GM18526 (cell line): ENCODE measurements around the gene TXLNB.

Source experiments
- POLR2A ChIP-seq: IDR thresholded peaks from 3 replicates; pipeline ENCODE4 v1.6.1; 2011; ENCODE audit not compliant: insufficient read length; ENCODE audit errors: extremely low read depth

The TXLNB gene

DNA sequence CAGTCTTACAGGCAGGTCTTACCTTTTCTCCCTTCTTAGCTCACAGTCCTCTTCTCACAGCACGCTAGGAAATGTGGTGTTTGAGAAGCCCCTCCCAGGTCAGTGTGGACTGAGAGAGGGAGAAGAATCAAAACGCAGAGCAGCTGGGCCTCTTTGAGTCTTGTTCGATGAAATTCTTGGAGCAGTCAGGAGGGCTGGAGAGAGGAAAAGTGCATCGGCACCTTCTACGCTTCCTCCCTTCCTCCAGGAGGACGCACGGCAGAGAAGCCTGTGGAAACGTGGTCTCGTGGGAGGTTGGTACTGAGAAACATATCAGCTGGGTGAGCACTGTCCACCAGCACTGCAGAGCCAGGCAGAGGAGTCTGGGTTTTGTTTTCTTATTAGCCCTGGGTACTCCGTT is 52.7 kb downstream of the TXLNB start:
- TF ChIP-seq POLR2A: no peak

- TF ChIP-seq POLR2A: no peak
Measured at GRCh38 chr6:139236105-139236504, 55.7 kb downstream of the TXLNB start.

- TF ChIP-seq POLR2A: no peak
Measured at GRCh38 chr6:139235661-139236060, 56.1 kb downstream of the TXLNB start.

DNA sequence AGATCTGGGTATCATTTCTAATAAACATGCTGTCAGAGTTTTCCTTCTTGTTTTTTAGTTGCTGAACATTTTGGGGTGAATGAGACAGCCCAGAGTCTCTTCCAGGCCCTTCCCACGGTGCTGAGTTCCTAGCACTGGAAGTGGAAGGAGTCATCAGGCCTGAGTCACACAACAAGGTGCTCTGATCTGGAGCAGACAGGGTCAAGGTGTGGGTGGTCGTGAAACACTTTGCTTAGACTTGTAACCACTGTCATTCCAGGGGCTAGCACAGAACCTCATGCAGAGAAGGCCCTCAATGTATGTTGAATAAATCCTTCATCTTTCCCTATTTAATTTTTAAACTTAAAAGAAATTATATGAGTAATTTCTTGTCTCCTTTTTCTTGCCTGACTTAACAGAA is 60.6 kb downstream of the TXLNB start:
- TF ChIP-seq POLR2A: no peak

GRCh38 chr6:139230391-139230840 is 61.4 kb downstream of the TXLNB start:
- TF ChIP-seq POLR2A: no peak

DNA sequence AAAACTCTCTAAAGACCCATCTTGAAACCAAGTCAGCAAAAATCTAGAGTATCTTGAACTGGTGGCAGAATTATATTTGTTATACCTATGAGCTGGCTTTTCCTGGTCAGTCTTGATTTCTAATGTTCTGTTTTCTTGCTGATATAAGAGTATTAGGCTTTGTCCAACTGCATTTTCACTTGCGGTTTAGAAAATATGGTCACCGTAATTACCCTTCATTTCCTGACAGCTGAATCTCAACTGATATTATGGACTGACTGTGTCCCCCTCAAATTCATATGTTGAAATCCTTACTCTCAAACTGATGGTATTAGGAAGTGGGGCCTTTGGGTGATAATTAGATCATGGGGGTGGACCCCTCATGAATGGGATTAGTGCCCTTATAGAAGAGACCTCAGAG is 72.1 kb downstream of the TXLNB start:
- TF ChIP-seq POLR2A: no peak

DNA sequence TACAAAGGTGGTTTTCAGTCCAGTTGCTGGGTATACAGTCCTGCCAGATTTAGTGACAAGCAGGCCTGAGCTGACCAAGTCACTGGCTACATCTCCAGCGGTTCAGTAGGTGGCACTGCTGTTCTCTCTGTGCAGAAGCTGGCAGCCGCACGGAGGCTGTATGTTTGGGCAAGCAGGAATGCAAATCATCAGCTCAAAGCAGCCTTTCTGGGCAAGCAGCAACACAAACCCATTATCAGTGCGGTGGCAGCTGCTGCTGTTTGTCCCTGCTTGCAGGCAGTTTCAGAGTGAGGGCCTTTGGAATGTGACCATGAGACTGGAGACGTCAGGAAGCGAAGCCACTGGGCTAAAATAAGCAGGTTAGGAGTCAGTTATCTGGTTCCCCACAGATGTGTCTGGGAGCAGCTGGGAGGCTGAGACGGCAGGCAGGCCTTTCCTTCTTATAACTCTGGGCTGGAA is 72.5 kb downstream of the TXLNB start:
- TF ChIP-seq POLR2A: no peak

- TF ChIP-seq POLR2A: no peak
Measured at GRCh38 chr6:139205843-139206242, 86.0 kb downstream of the TXLNB start.

- no peak for TF ChIP-seq POLR2A
Measured at GRCh38 chr6:139204978-139205377, 86.8 kb downstream of the TXLNB start.

DNA sequence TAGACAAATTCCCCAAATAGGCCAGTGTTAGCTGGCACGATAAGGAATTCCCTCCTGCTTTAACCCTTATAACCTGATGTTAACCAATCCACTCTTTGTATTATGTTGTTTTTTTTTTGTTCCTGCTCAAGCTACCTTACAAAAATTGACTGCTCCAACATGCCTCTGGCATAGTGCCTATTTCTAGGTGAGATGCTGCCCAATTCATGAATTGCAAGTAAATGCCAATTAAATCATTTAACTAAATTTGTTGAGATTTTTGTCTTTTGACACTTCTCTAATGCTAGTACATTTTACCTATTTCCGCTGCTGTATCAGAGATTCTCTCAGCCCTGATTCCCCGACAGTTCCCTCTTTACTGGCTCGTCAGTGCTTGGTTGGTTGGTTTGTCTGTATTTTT is 90.4 kb downstream of the TXLNB start:
- TF ChIP-seq POLR2A: no peak

- TF ChIP-seq POLR2A: no peak
Measured at GRCh38 chr6:139198529-139199288, 93.1 kb downstream of the TXLNB start.

GRCh38 chr6:139194740-139195139 is 97.1 kb downstream of the TXLNB start:
- TF ChIP-seq POLR2A: no peak
